Calu3 (cell line): Measurements from ENCODE around the gene OPCML. TPM values are rescaled to one million over a fixed set of nuclear protein-coding genes. Genes with fewer than 3 reads are reported as not detected.

Experiments
- BruUV-seq: library from RNA; stranded (reverse); fragments of 400-500 nt; replicated peaks from 2 replicates; lab custom pipeline; 2021; lab: Mats Ljungman, UMichigan
- CTCF ChIA-PET: fragments of 300-600 bp; sonication (Branson Sonifier 250); formaldehyde crosslinking; loops from one replicate; lab custom pipeline; 2022; ENCODE audit warnings: antibody characterized with exemption; lab: Charles Lee
- DNase-seq: peaks from one replicate; pipeline ENCODE4 v3.0.0; 2022
- H3K27ac Mint-ChIP-seq: one replicate; pipeline ENCODE4 v1.8.0; 2022; ENCODE audit warnings: mixed read lengths; ENCODE audit not compliant: unreplicated experiment
- H3K27me3 Mint-ChIP-seq: one replicate; pipeline ENCODE4 v1.8.0; 2022; ENCODE audit warnings: mixed read lengths; ENCODE audit not compliant: unreplicated experiment
- H3K36me3 Mint-ChIP-seq: one replicate; pipeline ENCODE4 v1.8.0; 2022; ENCODE audit warnings: mild to moderate bottlenecking, moderate library complexity, mixed read lengths; ENCODE audit not compliant: insufficient read depth, unreplicated experiment
- H3K4me1 Mint-ChIP-seq: one replicate; pipeline ENCODE4 v1.8.0; 2022; ENCODE audit warnings: mild to moderate bottlenecking, low read depth, mixed read lengths; ENCODE audit not compliant: unreplicated experiment
- H3K4me3 Mint-ChIP-seq: one replicate; pipeline ENCODE4 v1.8.0; 2022; ENCODE audit warnings: mild to moderate bottlenecking, low read depth, moderate library complexity, mixed read lengths; ENCODE audit not compliant: unreplicated experiment
- H3K9me3 Mint-ChIP-seq: one replicate; pipeline ENCODE4 v1.8.0; 2022; ENCODE audit warnings: low read depth, mixed read lengths; ENCODE audit not compliant: unreplicated experiment
- intact Hi-C: fragments of 100-400 bp; cut with micrococcal nuclease; formaldehyde crosslinking; loops from one replicate; pipeline ENCODE4 v1.10.0; 2022; ENCODE audit not compliant: unreplicated experiment
- total RNA-seq: library from RNA; stranded (reverse); gene quantifications from 2 replicates; pipeline ENCODE4 v1.2.3, GENCODE V29; 2022
- TF ChIP-seq, protein P1 (sequence below): fragments of 200-600 bp; IDR thresholded peaks from one replicate; pipeline ENCODE4 v1.8.0; 2022; ENCODE audit warnings: antibody characterized with exemption; ENCODE audit not compliant: unreplicated experiment

The OPCML gene
- total RNA-seq, 1 experiment from 2014 or later = not detected

- Mint-ChIP-seq H3K27me3 (no peaks in the 10 kb centered on the region), H3K36me3 (no peaks in the 10 kb centered on the region), H3K9me3 (peaks cover 8% of the 10 kb centered on the region), H3K27ac (no peak overlapping the region), H3K4me1 (no peaks in the 10 kb centered on the region), H3K4me3 (no peak overlapping the region)
- no TSS peak for BruUV-seq
- intact Hi-C loops = no loop called here
- no peak for DNase-seq
- CTCF ChIA-PET = no interaction called here
- TF ChIP-seq, protein P1, sequence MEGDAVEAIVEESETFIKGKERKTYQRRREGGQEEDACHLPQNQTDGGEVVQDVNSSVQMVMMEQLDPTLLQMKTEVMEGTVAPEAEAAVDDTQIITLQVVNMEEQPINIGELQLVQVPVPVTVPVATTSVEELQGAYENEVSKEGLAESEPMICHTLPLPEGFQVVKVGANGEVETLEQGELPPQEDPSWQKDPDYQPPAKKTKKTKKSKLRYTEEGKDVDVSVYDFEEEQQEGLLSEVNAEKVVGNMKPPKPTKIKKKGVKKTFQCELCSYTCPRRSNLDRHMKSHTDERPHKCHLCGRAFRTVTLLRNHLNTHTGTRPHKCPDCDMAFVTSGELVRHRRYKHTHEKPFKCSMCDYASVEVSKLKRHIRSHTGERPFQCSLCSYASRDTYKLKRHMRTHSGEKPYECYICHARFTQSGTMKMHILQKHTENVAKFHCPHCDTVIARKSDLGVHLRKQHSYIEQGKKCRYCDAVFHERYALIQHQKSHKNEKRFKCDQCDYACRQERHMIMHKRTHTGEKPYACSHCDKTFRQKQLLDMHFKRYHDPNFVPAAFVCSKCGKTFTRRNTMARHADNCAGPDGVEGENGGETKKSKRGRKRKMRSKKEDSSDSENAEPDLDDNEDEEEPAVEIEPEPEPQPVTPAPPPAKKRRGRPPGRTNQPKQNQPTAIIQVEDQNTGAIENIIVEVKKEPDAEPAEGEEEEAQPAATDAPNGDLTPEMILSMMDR = no peak
These were observed 572.6 kb downstream of the OPCML start for GRCh38 chr11:132959693-132960092.

DNA sequence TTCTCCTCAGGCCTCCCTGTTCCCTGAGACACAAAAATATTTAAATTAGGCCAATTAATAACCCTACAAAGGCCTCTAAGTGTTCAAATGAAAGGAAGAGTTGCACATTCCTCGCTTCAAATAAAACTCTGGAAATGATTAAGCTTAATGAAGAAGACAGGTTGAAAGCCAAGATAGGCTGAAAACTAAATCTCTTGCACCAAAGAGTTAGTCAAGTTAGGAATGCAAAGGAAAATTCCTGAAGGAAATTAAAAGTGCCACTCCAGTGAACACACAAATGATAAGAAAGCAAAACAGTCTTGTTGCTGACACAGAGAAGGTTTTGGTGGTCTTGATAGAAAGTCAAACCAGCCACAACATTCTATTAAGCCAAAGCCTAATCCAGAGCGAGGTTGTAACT lies 574.4 kb downstream of the OPCML start:
- H3K4me3 Mint-ChIP-seq = no peak overlapping the region
- H3K27ac Mint-ChIP-seq = no peak overlapping the region
- no peaks in the 10 kb centered on the region for H3K27me3 Mint-ChIP-seq
- intact Hi-C loops = no loop called here
- no peaks in the 10 kb centered on the region for H3K36me3 Mint-ChIP-seq
- BruUV-seq = no TSS peak
- TF ChIP-seq, protein P1 = no peak
- no peaks in the 10 kb centered on the region for H3K4me1 Mint-ChIP-seq
- CTCF ChIA-PET = no interaction called here
- no peak for DNase-seq
- H3K9me3 Mint-ChIP-seq = peaks cover 12% of the 10 kb centered on the region

DNA sequence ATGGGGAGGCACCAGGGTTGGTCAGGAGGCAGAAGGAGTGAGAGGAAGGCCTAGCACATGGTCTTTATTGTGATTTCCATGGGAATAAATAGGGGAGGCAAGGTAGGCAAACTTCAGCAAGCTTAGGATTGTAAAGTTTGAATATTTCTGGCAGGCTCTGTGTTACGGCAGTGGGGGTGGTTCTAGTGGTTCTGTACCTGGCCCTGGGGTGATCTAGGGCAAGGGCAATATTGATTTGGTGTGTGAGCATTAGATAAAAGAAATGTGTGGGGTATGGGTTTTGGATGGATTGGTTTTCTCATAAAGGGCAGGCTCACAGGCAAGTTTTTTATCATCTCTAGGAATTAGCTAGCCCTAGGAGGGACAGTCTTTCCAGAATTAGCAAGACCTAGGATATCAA lies 584.0 kb downstream of the OPCML start:
- no peak for DNase-seq
- no TSS peak for BruUV-seq
- H3K4me3 Mint-ChIP-seq = no peak overlapping the region
- no peaks in the 10 kb centered on the region for H3K27me3 Mint-ChIP-seq
- H3K27ac Mint-ChIP-seq = no peak overlapping the region
- no peaks in the 10 kb centered on the region for H3K4me1 Mint-ChIP-seq
- CTCF ChIA-PET = no interaction called here
- no peaks in the 10 kb centered on the region for H3K36me3 Mint-ChIP-seq
- intact Hi-C loops = no loop called here
- H3K9me3 Mint-ChIP-seq = peaks cover 18% of the 10 kb centered on the region
- TF ChIP-seq, protein P1 = no peak

- CTCF ChIA-PET = no interaction called here
These were observed 587.7 kb downstream of the OPCML start for GRCh38 chr11:132944569-132944944.

More at GRCh38 chr11:132944569-132944944, 587.7 kb downstream of the OPCML start:
- Mint-ChIP-seq H3K4me1 (no peaks in the 10 kb centered on the region), H3K27me3 (no peaks in the 10 kb centered on the region), H3K27ac (no peak overlapping the region), H3K36me3 (peaks cover 4% of the 10 kb centered on the region), H3K4me3 (no peak overlapping the region), H3K9me3 (peaks cover 12% of the 10 kb centered on the region)
- BruUV-seq = no TSS peak
- TF ChIP-seq, protein P1 = no peak
- intact Hi-C loops = loop anchor here (5.0 kb wide), 1 partner anchor 1197 kb away; no protein-coding TSS in a partner anchor
- no peak for DNase-seq
